WERI-Rb-1 (cell line): ENCODE data around the gene F3.

Experiments
- DNase-seq: peaks from one replicate; pipeline ENCODE4 v3.0.0-alpha.2; 2020
- H3K27ac ChIP-seq: fragments of 250-450 bp; sonication (Bioruptor Pico); 2 replicates; pipeline ENCODE4 v1.5.1; 2020; ENCODE audit warnings: mild to moderate bottlenecking, moderate library complexity
- H3K27me3 ChIP-seq: fragments of 250-450 bp; sonication (Bioruptor Pico); 2 replicates; pipeline ENCODE4 v1.5.1; 2021; ENCODE audit warnings: mild to moderate bottlenecking, low read depth, moderate library complexity; ENCODE audit not compliant: insufficient read depth, severe bottlenecking
- H3K36me3 ChIP-seq: fragments of 250-450 bp; sonication (Bioruptor Pico); 2 replicates; pipeline ENCODE4 v1.5.1; 2020; ENCODE audit warnings: mild to moderate bottlenecking, moderate library complexity
- H3K4me3 ChIP-seq: 2 replicates; pipeline ENCODE4 v1.5.1; 2011; ENCODE audit warnings: low read depth, mild to moderate bottlenecking, control low read depth, low read length
- H3K9me3 ChIP-seq: fragments of 250-450 bp; sonication (Bioruptor Pico); 2 replicates; pipeline ENCODE4 v1.5.1; 2021; ENCODE audit warnings: mild to moderate bottlenecking, moderate library complexity; ENCODE audit not compliant: severe bottlenecking
- TF ChIP-seq, protein P1 (sequence below): IDR thresholded peaks from 2 replicates; pipeline ENCODE4 v1.5.1; 2011; ENCODE audit warnings: low read depth, mild to moderate bottlenecking, control low read depth, inconsistent platforms, low read length

The F3 gene

DNA sequence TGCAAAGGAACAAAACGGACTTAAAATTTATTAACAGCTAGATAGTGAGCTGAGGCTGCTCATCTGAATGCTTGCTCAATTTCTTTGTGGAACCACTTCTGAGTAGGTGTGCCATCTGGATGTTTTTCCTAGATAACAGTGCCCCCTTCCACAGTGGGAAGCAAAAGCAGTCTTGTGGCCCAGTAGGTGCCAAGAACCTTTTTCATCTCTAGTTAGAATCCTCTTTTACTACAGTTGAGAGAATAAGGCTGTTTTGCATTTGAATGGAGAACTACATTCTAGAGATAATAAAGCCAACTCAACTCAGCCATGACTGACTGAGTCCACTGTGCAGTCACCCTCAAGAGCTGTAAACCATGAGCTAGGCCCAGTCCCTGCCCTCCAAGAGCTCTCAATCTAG lies 13.3 kb downstream of the F3 start:
- TF ChIP-seq, protein P1, sequence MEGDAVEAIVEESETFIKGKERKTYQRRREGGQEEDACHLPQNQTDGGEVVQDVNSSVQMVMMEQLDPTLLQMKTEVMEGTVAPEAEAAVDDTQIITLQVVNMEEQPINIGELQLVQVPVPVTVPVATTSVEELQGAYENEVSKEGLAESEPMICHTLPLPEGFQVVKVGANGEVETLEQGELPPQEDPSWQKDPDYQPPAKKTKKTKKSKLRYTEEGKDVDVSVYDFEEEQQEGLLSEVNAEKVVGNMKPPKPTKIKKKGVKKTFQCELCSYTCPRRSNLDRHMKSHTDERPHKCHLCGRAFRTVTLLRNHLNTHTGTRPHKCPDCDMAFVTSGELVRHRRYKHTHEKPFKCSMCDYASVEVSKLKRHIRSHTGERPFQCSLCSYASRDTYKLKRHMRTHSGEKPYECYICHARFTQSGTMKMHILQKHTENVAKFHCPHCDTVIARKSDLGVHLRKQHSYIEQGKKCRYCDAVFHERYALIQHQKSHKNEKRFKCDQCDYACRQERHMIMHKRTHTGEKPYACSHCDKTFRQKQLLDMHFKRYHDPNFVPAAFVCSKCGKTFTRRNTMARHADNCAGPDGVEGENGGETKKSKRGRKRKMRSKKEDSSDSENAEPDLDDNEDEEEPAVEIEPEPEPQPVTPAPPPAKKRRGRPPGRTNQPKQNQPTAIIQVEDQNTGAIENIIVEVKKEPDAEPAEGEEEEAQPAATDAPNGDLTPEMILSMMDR: no peak
- Histone ChIP-seq H3K4me3 (no peak overlapping the region), H3K27me3 (no peaks in the 10 kb centered on the region), H3K36me3 (no peaks in the 10 kb centered on the region), H3K9me3 (no peaks in the 10 kb centered on the region), H3K27ac (no peak overlapping the region)
- no peak for DNase-seq

DNA sequence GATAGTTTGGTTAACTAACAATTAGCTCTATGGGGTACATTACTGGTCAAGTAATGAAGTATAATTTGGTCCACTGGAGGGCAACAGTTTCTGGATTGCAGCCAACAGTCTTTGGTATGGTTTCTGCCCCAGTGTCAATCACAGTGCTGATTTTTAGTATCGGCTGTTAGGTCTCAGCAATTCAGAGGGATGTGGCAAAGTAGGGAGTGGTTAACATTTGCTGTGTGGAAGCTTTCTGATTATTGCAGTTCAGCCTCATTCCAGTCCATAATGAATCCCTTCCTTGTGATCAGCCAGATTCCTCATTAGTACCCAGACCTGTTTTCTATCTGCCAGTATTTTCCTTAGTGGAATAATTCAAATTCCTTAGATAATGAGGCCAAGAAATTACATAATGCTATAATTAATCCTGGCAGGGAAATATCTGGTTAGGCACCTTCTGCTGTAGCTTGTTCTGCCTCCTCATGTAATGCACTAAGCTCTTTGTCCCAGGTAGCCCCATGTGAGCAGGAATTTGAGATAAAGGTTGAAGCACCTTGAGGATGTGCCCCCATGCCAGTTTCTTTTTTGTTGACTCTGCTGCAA lies 14.0 kb downstream of the F3 start:
- no peaks in the 10 kb centered on the region for H3K9me3 ChIP-seq
- H3K4me3 ChIP-seq: no peak overlapping the region
- no peaks in the 10 kb centered on the region for H3K27me3 ChIP-seq
- no peaks in the 10 kb centered on the region for H3K36me3 ChIP-seq
- DNase-seq: no peak
- TF ChIP-seq, protein P1: no peak
- H3K27ac ChIP-seq: no peak overlapping the region

DNA sequence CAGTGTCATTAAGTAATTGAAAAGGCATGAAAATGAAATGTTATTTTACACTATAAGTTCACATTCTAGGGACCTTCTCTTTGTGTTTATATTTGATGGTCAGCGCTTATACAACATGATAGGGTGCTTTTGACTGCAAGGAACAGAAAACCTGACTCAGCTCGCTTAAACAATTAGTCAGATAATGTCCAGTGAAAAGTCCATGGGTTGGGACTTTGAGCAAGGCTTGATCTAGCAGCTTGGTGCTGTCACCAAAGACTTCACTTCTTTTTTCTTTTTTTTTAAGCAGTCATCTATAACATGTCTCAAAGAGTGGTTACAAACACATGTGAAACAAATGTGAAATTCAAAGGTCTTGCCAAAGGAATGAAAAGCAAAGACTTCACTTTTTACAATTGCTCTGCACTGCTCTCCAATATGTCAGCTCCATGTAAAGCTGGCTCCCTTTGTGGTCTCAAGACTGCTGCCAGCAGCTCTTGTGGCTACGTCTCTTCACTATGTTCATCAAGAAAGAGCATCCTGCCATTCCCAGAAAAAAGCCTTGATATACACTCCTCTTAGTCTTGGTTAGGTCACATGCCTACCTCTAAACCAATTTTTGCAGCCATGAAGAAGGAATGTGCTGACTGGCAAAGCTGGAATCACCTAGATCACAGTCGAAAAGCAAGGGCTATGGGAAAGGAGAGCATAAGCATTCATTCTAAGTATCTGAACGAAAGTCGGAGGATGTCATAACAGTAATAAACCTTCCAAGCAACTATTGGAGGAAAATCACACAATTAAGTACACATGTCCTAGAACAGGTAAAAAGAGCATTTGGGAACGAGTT lies 15.2 kb downstream of the F3 start:
- DNase-seq: no peak
- no peaks in the 10 kb centered on the region for H3K9me3 ChIP-seq
- no peaks in the 10 kb centered on the region for H3K36me3 ChIP-seq
- no peak overlapping the region for H3K4me3 ChIP-seq
- TF ChIP-seq, protein P1: no peak
- H3K27me3 ChIP-seq: no peaks in the 10 kb centered on the region
- no peak overlapping the region for H3K27ac ChIP-seq

DNA sequence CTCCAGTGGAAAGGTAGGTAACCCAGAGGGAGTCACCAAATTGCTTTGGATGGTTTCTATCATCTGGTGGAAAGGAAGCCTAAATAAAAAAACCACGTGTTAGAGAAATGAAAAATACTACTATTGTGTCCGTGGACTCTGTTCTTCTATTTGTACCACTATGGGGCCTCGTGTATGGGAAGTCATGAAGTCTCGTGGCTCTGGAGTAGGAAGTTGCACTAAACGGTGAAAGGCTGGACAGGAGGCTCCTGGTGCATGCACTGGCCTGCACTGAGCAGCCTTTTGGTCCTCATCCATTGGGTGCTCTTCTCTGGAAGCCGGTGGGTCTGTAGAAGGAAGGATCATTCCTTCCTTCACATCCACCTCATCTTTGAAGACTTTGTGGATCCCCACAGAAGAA lies 17.0 kb downstream of the F3 start:
- DNase-seq: no peak
- H3K27me3 ChIP-seq: no peaks in the 10 kb centered on the region
- H3K9me3 ChIP-seq: no peaks in the 10 kb centered on the region
- no peak overlapping the region for H3K4me3 ChIP-seq
- H3K27ac ChIP-seq: no peak overlapping the region
- H3K36me3 ChIP-seq: no peaks in the 10 kb centered on the region
- TF ChIP-seq, protein P1: no peak

DNA sequence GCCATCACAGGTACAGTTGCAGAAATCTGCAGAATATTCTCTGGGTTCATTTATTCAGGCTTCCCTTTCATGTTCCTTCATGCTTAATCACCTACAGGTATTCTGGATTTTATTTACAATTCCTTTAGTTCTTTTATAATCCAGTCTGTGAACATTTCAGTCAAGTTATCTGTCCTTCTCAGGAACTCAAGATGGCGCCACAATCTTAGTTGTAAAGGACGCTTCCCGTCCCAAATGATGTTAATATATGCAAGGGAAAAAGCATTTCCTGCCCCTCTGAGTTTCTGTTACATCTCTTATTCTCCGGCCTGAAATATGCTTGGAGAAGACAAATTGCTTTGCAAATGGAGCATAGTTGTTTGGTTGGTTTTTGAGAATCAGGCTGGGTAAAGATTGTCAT lies 19.3 kb downstream of the F3 start:
- H3K4me3 ChIP-seq: no peak overlapping the region
- peak; percentile 22 for DNase-seq
- no peak overlapping the region for H3K27ac ChIP-seq
- TF ChIP-seq, protein P1: peak; percentile 15; the same call in 1 of the 2 replicates
- H3K36me3 ChIP-seq: peaks cover 4% of the 10 kb centered on the region; the same call in 1 of the 2 replicates
- no peaks in the 10 kb centered on the region for H3K9me3 ChIP-seq
- H3K27me3 ChIP-seq: no peaks in the 10 kb centered on the region
